Spleen (tissue), 11 donors: Measurements from ENCODE around the gene TACC2. TPM values are rescaled to one million over a fixed set of nuclear protein-coding genes. Genes with fewer than 3 reads are reported as not detected.

Experiments used
- DNase-seq: peaks from one replicate; pipeline ENCODE4 v3.0.0-alpha.2; 2020
- H3K27ac ChIP-seq, 8 donors: fragments of 200-600 bp; sonication (generic) in 7 of 8; 1 replicate in 4 of 8; 2 replicates in 4 of 8; pipeline versions ENCODE4 v1.5.0 to v1.8.0; 2016 to 2021; ENCODE audit warnings: inconsistent platforms in 4 of 8, mild to moderate bottlenecking in 4 of 8, moderate library complexity in 1 of 8
- H3K27me3 ChIP-seq, 7 donors: fragments of 200-600 bp; sonication (generic) in 6 of 7; replicated peaks in 1 of 7; 1 replicate in 4 of 7; 2 replicates in 3 of 7; pipeline versions ENCODE4 v1.5.0 to v1.8.0; 2016 to 2021; ENCODE audit warnings: inconsistent platforms in 3 of 7, mild to moderate bottlenecking in 1 of 7
- H3K36me3 ChIP-seq, 6 donors: fragments of 200-600 bp; sonication (generic) in 5 of 6; 1 replicate in 4 of 6; 2 replicates in 2 of 6; pipeline versions ENCODE4 v1.5.0 to v1.8.0; 2016 to 2021; ENCODE audit warnings: inconsistent platforms in 2 of 6
- H3K4me1 ChIP-seq, 6 donors: fragments of 200-600 bp; sonication (generic) in 5 of 6; 1 replicate in 3 of 6; 2 replicates in 3 of 6; pipeline versions ENCODE4 v1.5.0 to v1.8.0; 2016 to 2021; ENCODE audit warnings: inconsistent platforms in 3 of 6
- H3K4me3 ChIP-seq, 8 donors: fragments of 200-600 bp; sonication (generic) in 7 of 8; 1 replicate in 4 of 8; 2 replicates in 4 of 8; pipeline versions ENCODE4 v1.5.0 to v1.8.0; 2016 to 2021; ENCODE audit warnings: inconsistent platforms in 4 of 8, mild to moderate bottlenecking in 4 of 8, moderate library complexity in 2 of 8
- H3K9me3 ChIP-seq, 8 donors: fragments of 200-600 bp; sonication (generic) in 7 of 8; 1 replicate in 4 of 8; 2 replicates in 4 of 8; pipeline versions ENCODE4 v1.5.0 to v1.8.0; 2016 to 2021; ENCODE audit warnings: inconsistent platforms in 4 of 8
- POLR2A ChIP-seq, 3 donors: fragments of 450-650 bp; IDR thresholded peaks; one replicate each; pipeline ENCODE4 v1.5.1; 2017; ENCODE audit warnings: antibody characterized with exemption in 3 of 3, mild to moderate bottlenecking in 1 of 3
- POLR2AphosphoS5 ChIP-seq, 3 donors: sonication (generic); formaldehyde crosslinking; IDR thresholded peaks; one replicate each; pipeline ENCODE4 v1.5.1; 2017; ENCODE audit warnings: antibody characterized with exemption in 3 of 3
- WGBS, 5 donors: extraction: QIAGEN DNeasy Blood & Tissue Kit in 3 of 5; methylation state at CpG; one replicate each; pipeline versions ENCODE4 v1.1.5 to v1.1.7; 2013 to 2018; 5-methylcytosine and 5-hydroxymethylcytosine counted together
- intact Hi-C: fragments of 100-400 bp; cut with DNase I; formaldehyde crosslinking; loops from one replicate; pipeline ENCODE4 v1.15.0; 2023; ENCODE audit warnings: low total_unique reads
- polyA plus RNA-seq, 3 donors: library from polyadenylated mRNA; stranded (reverse); fragments of 200-250 nt; gene quantifications; one replicate each; pipeline ENCODE4 v1.2.1, GENCODE V29; 2013
- total RNA-seq, 7 donors: library from RNA; depleted of rRNA in 3 of 7; stranded (reverse); fragments of >200 nt in 3 of 7; fragmentation: NEBNext Ultra II Directional in 4 of 7; extraction: Animal tissue kit (Norgen Biotek cat#: 25700) in 4 of 7; gene quantifications; one replicate each; pipeline versions ENCODE4 v1.1.0 to v1.2.1, GENCODE V29; 2016 to 2021
- TF ChIP-seq, protein P1 (sequence below), 11 experiments: fragments of 200-600 bp in 7 of 11; fragments of 450-650 bp in 4 of 11; sonication (generic) in 4 of 11; IDR thresholded peaks in 8 of 11; conservative IDR thresholded peaks in 3 of 11; 1 replicate in 7 of 11; 2 replicates in 4 of 11; pipeline versions ENCODE4 v1.4.0 to v1.8.0; 2016 to 2021; ENCODE audit warnings: antibody characterized with exemption in 11 of 11, inconsistent platforms in 4 of 11, mild to moderate bottlenecking in 1 of 11
- donor health status: healthy with polysubstance abuse.
- donor health status: DM: no; HTN: no; CAD: no; lungs with moderate emphysema.
- donor health status: DM: no; HTN: no; CAD: no.
- donor health status: Bipolar disorder and iron deficiency.
- donor health status: healthy.
- donor health status: DM: no; HTN: no; CAD: no.
- donor health status: DM: yes; HTN: yes; CAD: no.

The TACC2 gene
- total and polyA plus RNA-seq, 10 donors = 2.4 to 13.9 (median 4.5) TPM

DNA sequence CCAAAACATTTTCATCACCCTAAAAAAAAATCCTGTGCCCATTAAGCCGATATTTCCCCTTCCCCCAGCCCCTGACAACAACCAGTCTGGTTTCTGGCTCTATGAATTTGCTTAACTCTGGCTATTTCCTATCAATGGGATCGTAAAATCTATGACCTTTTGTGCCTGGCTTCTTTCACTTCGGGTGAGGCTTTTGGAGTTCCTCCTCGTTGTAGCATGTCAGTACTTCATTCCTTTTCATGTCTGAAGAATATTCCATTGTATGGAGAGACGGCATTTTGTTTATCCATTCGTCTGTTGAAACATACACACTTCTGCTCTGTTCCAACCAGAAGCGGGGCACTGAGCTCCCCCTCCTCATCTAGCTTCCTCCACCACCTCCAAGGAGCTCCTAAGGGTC lies 29.5 kb downstream of the TACC2 start:
- no peak for DNase-seq

GRCh38 chr10:122018951-122019413 lies 30.0 kb downstream of the TACC2 start:
- peaks cover 0 to 13% (median 0%) of the 10 kb centered on the region in 7 donors for H3K27me3 ChIP-seq
- intact Hi-C loops = no loop called here
- H3K27ac ChIP-seq = no peak overlapping the region
- no peaks in the 10 kb centered on the region for H3K4me1 ChIP-seq
- H3K4me3 ChIP-seq = no peak overlapping the region
- H3K9me3 ChIP-seq = no peaks in the 10 kb centered on the region
- no peak for TF ChIP-seq POLR2AphosphoS5 (IDR thresholded peaks at IDR 0.05)
- TF ChIP-seq, protein P1, sequence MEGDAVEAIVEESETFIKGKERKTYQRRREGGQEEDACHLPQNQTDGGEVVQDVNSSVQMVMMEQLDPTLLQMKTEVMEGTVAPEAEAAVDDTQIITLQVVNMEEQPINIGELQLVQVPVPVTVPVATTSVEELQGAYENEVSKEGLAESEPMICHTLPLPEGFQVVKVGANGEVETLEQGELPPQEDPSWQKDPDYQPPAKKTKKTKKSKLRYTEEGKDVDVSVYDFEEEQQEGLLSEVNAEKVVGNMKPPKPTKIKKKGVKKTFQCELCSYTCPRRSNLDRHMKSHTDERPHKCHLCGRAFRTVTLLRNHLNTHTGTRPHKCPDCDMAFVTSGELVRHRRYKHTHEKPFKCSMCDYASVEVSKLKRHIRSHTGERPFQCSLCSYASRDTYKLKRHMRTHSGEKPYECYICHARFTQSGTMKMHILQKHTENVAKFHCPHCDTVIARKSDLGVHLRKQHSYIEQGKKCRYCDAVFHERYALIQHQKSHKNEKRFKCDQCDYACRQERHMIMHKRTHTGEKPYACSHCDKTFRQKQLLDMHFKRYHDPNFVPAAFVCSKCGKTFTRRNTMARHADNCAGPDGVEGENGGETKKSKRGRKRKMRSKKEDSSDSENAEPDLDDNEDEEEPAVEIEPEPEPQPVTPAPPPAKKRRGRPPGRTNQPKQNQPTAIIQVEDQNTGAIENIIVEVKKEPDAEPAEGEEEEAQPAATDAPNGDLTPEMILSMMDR (IDR thresholded peaks at IDR 0.05 in 8 of 11, conservative IDR thresholded peaks at IDR 0.05 in 3 of 11) = no peak
- no peak for TF ChIP-seq POLR2A (IDR thresholded peaks at IDR 0.05)
- no peaks in the 10 kb centered on the region for H3K36me3 ChIP-seq
- no peak for DNase-seq
- 81 to 87% (median 84%) methylated on average over 16 of the region's 16 CpGs for WGBS, 5 donors

More for the DNA sequence above, 29.5 kb downstream of the TACC2 start:
- H3K4me3 ChIP-seq = no peak overlapping the region
- peaks cover 0 to 13% (median 0%) of the 10 kb centered on the region in 7 donors for H3K27me3 ChIP-seq
- H3K9me3 ChIP-seq = no peaks in the 10 kb centered on the region
- no peaks in the 10 kb centered on the region for H3K4me1 ChIP-seq
- no peak overlapping the region for H3K27ac ChIP-seq
- intact Hi-C loops = no loop called here
- WGBS, 5 donors = 50 to 62% (median 60%) methylated on average over 7 of the region's 7 CpGs
- TF ChIP-seq POLR2A (IDR thresholded peaks at IDR 0.05) = no peak
- TF ChIP-seq POLR2AphosphoS5 (IDR thresholded peaks at IDR 0.05) = no peak
- TF ChIP-seq, protein P1 (IDR thresholded peaks at IDR 0.05 in 8 of 11, conservative IDR thresholded peaks at IDR 0.05 in 3 of 11) = no peak
- H3K36me3 ChIP-seq = no peaks in the 10 kb centered on the region

GRCh38 chr10:122019414-122019975 lies 30.5 kb downstream of the TACC2 start:
- H3K27me3 ChIP-seq = peaks cover 0 to 13% (median 0%) of the 10 kb centered on the region in 7 donors
- no peaks in the 10 kb centered on the region for H3K4me1 ChIP-seq
- no peaks in the 10 kb centered on the region for H3K9me3 ChIP-seq
- no peak overlapping the region for H3K27ac ChIP-seq
- no peaks in the 10 kb centered on the region for H3K36me3 ChIP-seq
- no peak for DNase-seq
- H3K4me3 ChIP-seq = no peak overlapping the region
- TF ChIP-seq POLR2A (IDR thresholded peaks at IDR 0.05) = no peak
- TF ChIP-seq, protein P1 (IDR thresholded peaks at IDR 0.05 in 8 of 11, conservative IDR thresholded peaks at IDR 0.05 in 3 of 11) = no peak
- TF ChIP-seq POLR2AphosphoS5 (IDR thresholded peaks at IDR 0.05) = no peak
- intact Hi-C loops = no loop called here
- 55 to 71% (median 62%) methylated on average over 24 of the region's 24 CpGs for WGBS, 5 donors

DNA sequence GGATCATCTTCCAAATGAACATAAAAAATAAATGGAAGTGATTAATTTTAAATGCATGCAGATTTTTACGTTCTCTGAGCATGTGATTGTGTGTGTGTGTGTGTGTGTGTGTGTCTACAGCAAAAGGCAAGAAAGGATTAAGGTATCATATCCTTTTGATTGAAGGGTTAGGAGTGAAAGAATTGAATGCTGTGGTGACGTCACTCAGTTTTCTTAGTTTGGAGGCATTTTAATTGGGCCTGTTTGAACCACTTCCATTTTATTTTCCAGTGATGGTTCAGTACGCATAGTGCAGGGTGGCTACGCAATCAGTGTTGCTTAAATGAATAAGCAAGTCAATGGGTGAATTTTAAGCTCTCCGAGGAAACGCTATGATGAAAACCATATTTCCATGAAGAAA lies 31.3 kb downstream of the TACC2 start:
- no peaks in the 10 kb centered on the region for H3K4me1 ChIP-seq
- no peaks in the 10 kb centered on the region for H3K36me3 ChIP-seq
- H3K27ac ChIP-seq = no peak overlapping the region
- TF ChIP-seq POLR2AphosphoS5 (IDR thresholded peaks at IDR 0.05) (no peak), POLR2A (IDR thresholded peaks at IDR 0.05) (no peak)
- TF ChIP-seq, protein P1 (IDR thresholded peaks at IDR 0.05 in 8 of 11, conservative IDR thresholded peaks at IDR 0.05 in 3 of 11) = no peak
- 90 to 95% (median 93%) methylated on average over 6 of the region's 6 CpGs for WGBS, 5 donors
- no peak for DNase-seq
- peaks cover 0 to 13% (median 0%) of the 10 kb centered on the region in 7 donors for H3K27me3 ChIP-seq
- no peaks in the 10 kb centered on the region for H3K9me3 ChIP-seq
- H3K4me3 ChIP-seq = no peak overlapping the region
- intact Hi-C loops = no loop called here
